Measurements from ENCODE around the gene NDE1.

Gene NDE1

DNA sequence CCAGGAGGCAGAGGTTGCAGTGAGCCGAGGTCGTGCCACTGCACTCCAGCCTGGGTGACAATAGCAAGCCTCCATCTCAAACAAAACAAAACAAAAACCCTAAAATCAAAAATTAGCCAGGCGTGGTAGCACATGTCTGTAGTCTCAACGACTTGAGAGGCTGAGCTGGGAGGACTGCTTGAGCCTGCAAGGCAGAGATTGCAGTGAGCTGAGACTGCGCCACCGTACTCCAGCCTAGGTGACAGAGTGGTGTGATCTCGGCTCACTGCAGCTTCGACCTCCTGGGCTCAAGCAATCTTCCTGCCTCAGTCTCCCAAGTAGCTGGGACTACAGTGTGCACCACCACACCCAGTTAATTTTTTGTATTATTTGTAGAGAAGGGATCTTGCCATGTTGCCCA, 119.2 kb downstream of the NDE1 start:
- DNase-seq (ENCODE audit: insufficient read length) (no peak), FAIRE-seq (no peak)
- no peak for TF ChIP-seq TAF1 (IDR thresholded peaks at IDR 0.05; ENCODE audit: borderline replicate concordance, low read depth, low read length)

GRCh38 chr16:15770107-15770506, 120.1 kb downstream of the NDE1 start:
- DNase-seq (ENCODE audit: insufficient read length), result no peak
- TF ChIP-seq POLR2AphosphoS5 (IDR thresholded peaks at IDR 0.05; ENCODE audit: low read depth, low read length) (no peak), POLR2A (IDR thresholded peaks at IDR 0.05; ENCODE audit: low read depth, low read length) (no peak), TAF1 (IDR thresholded peaks at IDR 0.05; ENCODE audit: borderline replicate concordance, low read depth, low read length) (no peak)
- no peak for FAIRE-seq

- no peak for DNase-seq (ENCODE audit: insufficient read length)
- no peak for TF ChIP-seq POLR2AphosphoS5 (IDR thresholded peaks at IDR 0.05; ENCODE audit: low read depth, low read length)
- TF ChIP-seq POLR2A (IDR thresholded peaks at IDR 0.05; ENCODE audit: low read depth, low read length), result no peak
- no peak for TF ChIP-seq TAF1 (IDR thresholded peaks at IDR 0.05; ENCODE audit: borderline replicate concordance, low read depth, low read length)
- FAIRE-seq, result no peak
Measured at GRCh38 chr16:15770512-15770911, 120.5 kb downstream of the NDE1 start.

DNA sequence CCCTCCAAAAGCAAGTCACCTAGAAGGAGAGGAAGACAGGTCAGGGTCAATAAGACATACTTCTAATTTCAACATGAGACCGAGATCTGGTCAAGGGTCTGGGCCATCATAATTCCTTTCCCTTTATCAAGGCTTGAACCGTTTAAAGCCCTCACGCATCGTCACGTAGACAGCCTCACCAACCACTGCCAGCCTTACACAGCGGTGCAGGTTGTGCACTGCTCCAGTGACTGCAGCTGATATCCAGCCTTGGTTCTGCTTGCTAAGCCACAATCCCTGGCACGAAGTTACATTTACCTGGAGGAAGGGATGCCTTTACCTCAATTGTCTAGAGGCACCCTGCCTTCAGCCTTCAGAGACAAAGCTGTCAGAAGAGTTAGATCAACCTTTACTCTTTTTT, 121.6 kb downstream of the NDE1 start:
- DNase-seq (ENCODE audit: insufficient read length), result no peak
- TF ChIP-seq POLR2AphosphoS5 (IDR thresholded peaks at IDR 0.05; ENCODE audit: low read depth, low read length) (no peak), POLR2A (IDR thresholded peaks at IDR 0.05; ENCODE audit: low read depth, low read length) (no peak), TAF1 (IDR thresholded peaks at IDR 0.05; ENCODE audit: borderline replicate concordance, low read depth, low read length) (no peak)
- FAIRE-seq, result no peak

GRCh38 chr16:15772579-15773293, 122.7 kb downstream of the NDE1 start:
- DNase-seq (ENCODE audit: insufficient read length) (no peak), FAIRE-seq (no peak)
- no peak for TF ChIP-seq TAF1 (IDR thresholded peaks at IDR 0.05; ENCODE audit: borderline replicate concordance, low read depth, low read length)
- TF ChIP-seq POLR2AphosphoS5 (IDR thresholded peaks at IDR 0.05; ENCODE audit: low read depth, low read length), result no peak
- TF ChIP-seq POLR2A (IDR thresholded peaks at IDR 0.05; ENCODE audit: low read depth, low read length), result no peak

DNA sequence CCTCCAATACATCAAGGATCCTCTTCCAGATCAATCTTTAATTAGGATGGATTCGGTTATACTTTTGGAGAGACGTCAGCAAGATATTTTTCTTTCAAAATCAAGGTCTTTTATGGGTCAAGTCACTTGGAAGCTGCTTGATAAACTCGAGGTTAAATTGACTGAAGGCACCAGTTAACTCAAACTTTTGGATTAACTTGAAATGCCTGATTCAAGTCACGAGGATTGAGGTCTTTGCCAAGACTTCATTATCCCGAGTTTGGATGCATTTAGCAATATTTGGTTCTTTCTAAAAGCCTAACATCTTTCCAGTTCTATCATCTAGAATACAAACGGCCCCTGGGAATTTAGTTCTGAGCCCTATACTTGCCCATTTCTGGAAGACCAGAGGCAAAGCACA, 123.9 kb downstream of the NDE1 start:
- no peak for DNase-seq (ENCODE audit: insufficient read length)
- FAIRE-seq, result no peak
- TF ChIP-seq TAF1 (IDR thresholded peaks at IDR 0.05; ENCODE audit: borderline replicate concordance, low read depth, low read length) (no peak), POLR2A (IDR thresholded peaks at IDR 0.05; ENCODE audit: low read depth, low read length) (no peak), POLR2AphosphoS5 (IDR thresholded peaks at IDR 0.05; ENCODE audit: low read depth, low read length) (no peak)

DNA sequence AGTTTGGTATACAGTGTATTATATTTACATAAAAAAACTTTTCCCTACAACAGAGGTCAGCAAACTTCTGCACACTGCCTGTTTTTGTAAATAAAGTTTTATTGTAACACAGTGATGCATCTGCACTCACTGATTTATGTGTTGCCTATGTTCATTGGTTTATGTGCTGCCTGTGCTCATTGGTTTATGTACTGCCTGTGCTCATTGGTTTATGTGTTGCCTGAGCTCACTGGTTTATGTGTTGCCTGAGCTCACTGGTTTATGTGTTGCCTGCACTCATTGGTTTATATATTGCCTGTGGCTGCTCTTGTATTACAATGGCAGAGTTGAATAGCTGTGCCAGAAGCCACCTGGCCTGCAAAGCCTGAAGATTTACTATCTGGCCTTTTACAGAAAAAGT, 125.2 kb downstream of the NDE1 start:
- FAIRE-seq (no peak), DNase-seq (ENCODE audit: insufficient read length) (no peak)

GRCh38 chr16:15775663-15776304, 125.7 kb downstream of the NDE1 start:
- TF ChIP-seq TAF1 (IDR thresholded peaks at IDR 0.05; ENCODE audit: borderline replicate concordance, low read depth, low read length) (no peak), POLR2AphosphoS5 (IDR thresholded peaks at IDR 0.05; ENCODE audit: low read depth, low read length) (no peak), POLR2A (IDR thresholded peaks at IDR 0.05; ENCODE audit: low read depth, low read length) (no peak)
- DNase-seq (ENCODE audit: insufficient read length), result no peak

More for the DNA sequence above, 125.2 kb downstream of the NDE1 start:
- TF ChIP-seq POLR2A (IDR thresholded peaks at IDR 0.05; ENCODE audit: low read depth, low read length), result no peak
- no peak for TF ChIP-seq TAF1 (IDR thresholded peaks at IDR 0.05; ENCODE audit: borderline replicate concordance, low read depth, low read length)
- no peak for TF ChIP-seq POLR2AphosphoS5 (IDR thresholded peaks at IDR 0.05; ENCODE audit: low read depth, low read length)

More at GRCh38 chr16:15775663-15776304, 125.7 kb downstream of the NDE1 start:
- no peak for FAIRE-seq

Data from GM12892 (cell line).